ENCODE data around the gene CENPW. TPM values are rescaled to one million over a fixed set of nuclear protein-coding genes. Genes with fewer than 3 reads are reported as not detected.
A peak's percentile ranks its signal among the peaks of the same experiment; 100 is the strongest.

Gene CENPW
- polyA plus RNA-seq, 1 experiment: 6.5 TPM

GRCh38 chr6:126367849-126368248 lies 27.9 kb downstream of the CENPW start:
- no peak for TF ChIP-seq CTCF (IDR thresholded peaks at IDR 0.05; ENCODE audit: insufficient read depth, low read depth, low read length)
- CTCF ChIA-PET: interaction anchor here (1.0 kb wide), 1 partner anchor 373 kb away, joined by 3 read pairs; no protein-coding TSS in a partner anchor
- Histone ChIP-seq H3K36me3 (ENCODE audit: control insufficient read depth, insufficient read depth, low read length) (no peaks in the 10 kb centered on the region), H3K27me3 (ENCODE audit: control insufficient read depth, insufficient read depth, low read length) (no peaks in the 10 kb centered on the region), H3K4me3 (ENCODE audit: low read depth, low read length) (no peak overlapping the region)
- DNase-seq (ENCODE audit: low read depth): no peak
- POLR2A ChIA-PET: no interaction called here

GRCh38 chr6:126372626-126373025 lies 32.7 kb downstream of the CENPW start:
- no peaks in the 10 kb centered on the region for H3K36me3 ChIP-seq (ENCODE audit: control insufficient read depth, insufficient read depth, low read length)
- TF ChIP-seq CTCF (IDR thresholded peaks at IDR 0.05; ENCODE audit: insufficient read depth, low read depth, low read length): no peak
- no peaks in the 10 kb centered on the region for H3K27me3 ChIP-seq (ENCODE audit: control insufficient read depth, insufficient read depth, low read length)
- H3K4me3 ChIP-seq (ENCODE audit: low read depth, low read length): no peak overlapping the region
- POLR2A ChIA-PET: no interaction called here
- peak; percentile 9 for DNase-seq (ENCODE audit: low read depth)
- CTCF ChIA-PET: no interaction called here

- no peak overlapping the region for H3K4me3 ChIP-seq (ENCODE audit: low read depth, low read length)
- ChIA-PET CTCF (interaction anchor here (1.5 kb wide), 1 partner anchor 11 kb away, joined by 4 read pairs; no protein-coding TSS in a partner anchor), POLR2A (no interaction called here)
- no peak for DNase-seq (ENCODE audit: low read depth)
- no peak for TF ChIP-seq CTCF (IDR thresholded peaks at IDR 0.05; ENCODE audit: insufficient read depth, low read depth, low read length)
- no peaks in the 10 kb centered on the region for H3K36me3 ChIP-seq (ENCODE audit: control insufficient read depth, insufficient read depth, low read length)
- H3K27me3 ChIP-seq (ENCODE audit: control insufficient read depth, insufficient read depth, low read length): no peaks in the 10 kb centered on the region
Observed at GRCh38 chr6:126373344-126373743, 33.4 kb downstream of the CENPW start.

GRCh38 chr6:126374372-126374771 lies 34.5 kb downstream of the CENPW start:
- Histone ChIP-seq H3K36me3 (ENCODE audit: control insufficient read depth, insufficient read depth, low read length) (no peaks in the 10 kb centered on the region), H3K27me3 (ENCODE audit: control insufficient read depth, insufficient read depth, low read length) (no peaks in the 10 kb centered on the region), H3K4me3 (ENCODE audit: low read depth, low read length) (no peak overlapping the region)
- POLR2A ChIA-PET: no interaction called here
- TF ChIP-seq CTCF (IDR thresholded peaks at IDR 0.05; ENCODE audit: insufficient read depth, low read depth, low read length): no peak
- CTCF ChIA-PET: interaction anchor here (1.5 kb wide), 1 partner anchor 12 kb away, joined by 4 read pairs; no protein-coding TSS in a partner anchor
- no peak for DNase-seq (ENCODE audit: low read depth)

GRCh38 chr6:126376682-126377081 lies 36.8 kb downstream of the CENPW start:
- Histone ChIP-seq H3K36me3 (ENCODE audit: control insufficient read depth, insufficient read depth, low read length) (no peaks in the 10 kb centered on the region), H3K27me3 (ENCODE audit: control insufficient read depth, insufficient read depth, low read length) (no peaks in the 10 kb centered on the region), H3K4me3 (ENCODE audit: low read depth, low read length) (no peak overlapping the region)
- no peak for DNase-seq (ENCODE audit: low read depth)
- ChIA-PET POLR2A (no interaction called here), CTCF (no interaction called here)
- TF ChIP-seq CTCF (IDR thresholded peaks at IDR 0.05; ENCODE audit: insufficient read depth, low read depth, low read length): no peak

All from BJ (cell line).